Measurements from ENCODE around the gene PDF. TPM values are rescaled to one million over a fixed set of nuclear protein-coding genes. Genes with fewer than 3 reads are reported as not detected.
A peak's percentile ranks its signal among the peaks of the same experiment; 100 is the strongest.

PDF gene
- total and polyA plus RNA-seq, 2 donors (not counting 1 experiment from before 2014, with no cell fraction given): 5.5 to 9.6 TPM

GRCh38 chr16:69319826-69320739 lies 10.3 kb downstream of the PDF start:
- H3K4me2 ChIP-seq (replicated peaks; ENCODE audit: low read depth, low read length, poor library complexity, severe bottlenecking): no peak overlapping the region
- 97% methylated on average over 25 of the region's 30 CpGs for WGBS (ENCODE audit: insufficient coverage)
- H3K4me1 Mint-ChIP-seq: peaks cover 6% of the 10 kb centered on the region
- no peaks in the 10 kb centered on the region for H3K27me3 ChIP-seq (replicated peaks in 1 of 4; ENCODE audit: control extremely low read depth in 1 of 4, control insufficient read depth in 3 of 4, insufficient read depth in 4 of 4, low read length in 3 of 4)
- ChIA-PET CTCF (no interaction called here), POLR2A (no interaction called here)
- H3K27ac Mint-ChIP-seq: peak overlapping the region; percentile 10
- peaks cover 93% of the 10 kb centered on the region for H4K20me1 ChIP-seq (ENCODE audit: control insufficient read depth, insufficient read depth, low read length, poor library complexity, severe bottlenecking)
- H3K36me3 ChIP-seq (replicated peaks in 1 of 2; ENCODE audit: control extremely low read depth in 1 of 2, control insufficient read depth in 1 of 2, extremely low read depth in 1 of 2, insufficient read depth in 2 of 2, low read length in 1 of 2): peaks cover 2 to 84% of the 10 kb centered on the region in 2 experiments
- H3K4me3 Mint-ChIP-seq: no peak overlapping the region
- no peaks in the 10 kb centered on the region for H3K9me3 ChIP-seq (ENCODE audit: control extremely low read depth in 1 of 3, control insufficient read depth in 2 of 3, insufficient read depth in 1 of 3, low read length in 2 of 3)
- H3K9me3 Mint-ChIP-seq (ENCODE audit: insufficient read depth): no peaks in the 10 kb centered on the region
- ATAC-seq (ENCODE audit: low read depth) (no peak), DNase-seq (no peak)
- H3K79me2 ChIP-seq (ENCODE audit: control insufficient read depth, insufficient read depth, low read length): peaks cover 81% of the 10 kb centered on the region
- H3K4me3 ChIP-seq (ENCODE audit: control extremely low read depth in 1 of 5, extremely low read depth in 1 of 5, insufficient read depth in 1 of 5, low read depth in 2 of 5, low read length in 4 of 5): no peak overlapping the region
- H3K27me3 Mint-ChIP-seq: no peaks in the 10 kb centered on the region
- H3K9ac ChIP-seq (ENCODE audit: low read length): no peak overlapping the region
- no peak for TF ChIP-seq EZH2 (IDR thresholded peaks at IDR 0.05; ENCODE audit: borderline replicate concordance, insufficient read depth, low read depth, low read length, poor library complexity, severe bottlenecking)
- TF ChIP-seq, protein P1, sequence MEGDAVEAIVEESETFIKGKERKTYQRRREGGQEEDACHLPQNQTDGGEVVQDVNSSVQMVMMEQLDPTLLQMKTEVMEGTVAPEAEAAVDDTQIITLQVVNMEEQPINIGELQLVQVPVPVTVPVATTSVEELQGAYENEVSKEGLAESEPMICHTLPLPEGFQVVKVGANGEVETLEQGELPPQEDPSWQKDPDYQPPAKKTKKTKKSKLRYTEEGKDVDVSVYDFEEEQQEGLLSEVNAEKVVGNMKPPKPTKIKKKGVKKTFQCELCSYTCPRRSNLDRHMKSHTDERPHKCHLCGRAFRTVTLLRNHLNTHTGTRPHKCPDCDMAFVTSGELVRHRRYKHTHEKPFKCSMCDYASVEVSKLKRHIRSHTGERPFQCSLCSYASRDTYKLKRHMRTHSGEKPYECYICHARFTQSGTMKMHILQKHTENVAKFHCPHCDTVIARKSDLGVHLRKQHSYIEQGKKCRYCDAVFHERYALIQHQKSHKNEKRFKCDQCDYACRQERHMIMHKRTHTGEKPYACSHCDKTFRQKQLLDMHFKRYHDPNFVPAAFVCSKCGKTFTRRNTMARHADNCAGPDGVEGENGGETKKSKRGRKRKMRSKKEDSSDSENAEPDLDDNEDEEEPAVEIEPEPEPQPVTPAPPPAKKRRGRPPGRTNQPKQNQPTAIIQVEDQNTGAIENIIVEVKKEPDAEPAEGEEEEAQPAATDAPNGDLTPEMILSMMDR (IDR thresholded peaks at IDR 0.05): no peak
- H3K27ac ChIP-seq (ENCODE audit: low read length in 2 of 2): no peak overlapping the region
- intact Hi-C loops (cut with micrococcal nuclease): loop anchor here (10.0 kb wide), 1 partner anchor 785 kb away; the partner anchor contains the start of gene ZFP90
- H3K4me1 ChIP-seq (ENCODE audit: control insufficient read depth in 2 of 2, insufficient read depth in 2 of 2, low read length in 2 of 2): no peaks in the 10 kb centered on the region
- no peak overlapping the region for H2AFZ ChIP-seq (ENCODE audit: insufficient read depth, low read depth, low read length, poor library complexity, severe bottlenecking)

DNA sequence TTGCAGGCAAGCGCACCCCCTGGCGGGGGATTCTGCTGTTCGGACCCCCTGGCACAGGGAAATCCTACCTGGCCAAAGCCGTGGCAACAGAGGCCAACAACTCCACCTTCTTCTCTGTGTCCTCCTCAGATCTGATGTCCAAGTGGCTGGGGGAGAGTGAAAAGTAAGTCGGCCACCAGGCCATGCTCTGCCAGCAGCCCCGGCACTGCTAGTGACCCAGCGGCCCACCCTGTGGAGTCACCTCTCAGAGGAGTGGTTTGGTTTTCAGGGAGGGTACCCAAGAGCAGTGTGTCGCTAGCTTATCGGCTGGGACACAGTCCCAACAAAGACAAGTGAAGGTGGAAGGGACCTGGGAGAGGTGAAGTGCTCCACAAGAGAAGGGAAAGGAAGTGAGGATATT lies 11.0 kb downstream of the PDF start:
- ATAC-seq (ENCODE audit: low read depth): no peak
- no peak overlapping the region for H3K4me3 Mint-ChIP-seq

More for the DNA sequence above, 11.0 kb downstream of the PDF start:
- Histone ChIP-seq H3K9ac (ENCODE audit: low read length) (no peak overlapping the region), H3K27ac (ENCODE audit: low read length in 2 of 2) (no peak overlapping the region), H2AFZ (ENCODE audit: insufficient read depth, low read depth, low read length, poor library complexity, severe bottlenecking) (no peak overlapping the region), H3K4me3 (ENCODE audit: control extremely low read depth in 1 of 5, extremely low read depth in 1 of 5, insufficient read depth in 1 of 5, low read depth in 2 of 5, low read length in 4 of 5) (no peak overlapping the region), H3K9me3 (ENCODE audit: control extremely low read depth in 1 of 3, control insufficient read depth in 2 of 3, insufficient read depth in 1 of 3, low read length in 2 of 3) (no peaks in the 10 kb centered on the region), H3K4me1 (ENCODE audit: control insufficient read depth in 2 of 2, insufficient read depth in 2 of 2, low read length in 2 of 2) (no peaks in the 10 kb centered on the region), H3K27me3 (replicated peaks in 1 of 4; ENCODE audit: control extremely low read depth in 1 of 4, control insufficient read depth in 3 of 4, insufficient read depth in 4 of 4, low read length in 3 of 4) (no peaks in the 10 kb centered on the region), H4K20me1 (ENCODE audit: control insufficient read depth, insufficient read depth, low read length, poor library complexity, severe bottlenecking) (peaks cover 93% of the 10 kb centered on the region), H3K36me3 (replicated peaks in 1 of 2; ENCODE audit: control extremely low read depth in 1 of 2, control insufficient read depth in 1 of 2, extremely low read depth in 1 of 2, insufficient read depth in 2 of 2, low read length in 1 of 2) (peaks cover 2 to 86% of the 10 kb centered on the region in 2 experiments), H3K4me2 (replicated peaks; ENCODE audit: low read depth, low read length, poor library complexity, severe bottlenecking) (no peak overlapping the region), H3K79me2 (ENCODE audit: control insufficient read depth, insufficient read depth, low read length) (peaks cover 81% of the 10 kb centered on the region)
- Mint-ChIP-seq H3K27ac (no peak overlapping the region), H3K9me3 (ENCODE audit: insufficient read depth) (no peaks in the 10 kb centered on the region), H3K27me3 (no peaks in the 10 kb centered on the region), H3K4me1 (peaks cover 8% of the 10 kb centered on the region)
- TF ChIP-seq, protein P1 (IDR thresholded peaks at IDR 0.05): no peak
- 95% methylated on average over 7 of the region's 9 CpGs for WGBS (ENCODE audit: insufficient coverage)
- no peak for DNase-seq
- CTCF ChIA-PET: no interaction called here
- intact Hi-C loops (cut with micrococcal nuclease): loop anchor here (10.0 kb wide), 1 partner anchor 785 kb away; the partner anchor contains the start of gene ZFP90
- POLR2A ChIA-PET: no interaction called here

All from B cell (primary cell).